K562 (cell line): Measurements from ENCODE around the gene SH2D3A. TPM values are rescaled to one million over a fixed set of nuclear protein-coding genes. Genes with fewer than 3 reads are reported as not detected.

Experiments
- ASH1L ChIP-seq: fragments of 450-650 bp; IDR thresholded peaks from 2 replicates; pipeline ENCODE4 v1.6.1; 2018; ENCODE audit warnings: borderline replicate concordance, mild to moderate bottlenecking, low read depth; ENCODE audit not compliant: partially characterized antibody
- BRF2 ChIP-seq: IDR thresholded peaks from 3 replicates; pipeline ENCODE4 v1.6.1; 2011; ENCODE audit warnings: borderline replicate concordance, mild to moderate bottlenecking; ENCODE audit not compliant: insufficient read length, insufficient read depth
- DDX20 ChIP-seq: fragments of 450-650 bp; IDR thresholded peaks from 2 replicates; pipeline ENCODE4 v1.6.1; 2016; ENCODE audit warnings: missing genetic modification characterization, low read depth, mild to moderate bottlenecking, missing compliant biosample characterization, moderate library complexity
- E2F3 ChIP-seq: fragments of 250-450 bp; sonication (Bioruptor Pico); IDR thresholded peaks from 2 replicates; pipeline ENCODE4 v1.4.0; 2020; ENCODE audit warnings: mild to moderate bottlenecking
- IRF9 ChIP-seq: fragments of 450-650 bp; IDR thresholded peaks from 2 replicates; pipeline ENCODE4 v1.6.1; 2016; ENCODE audit warnings: missing biosample characterization, missing genetic modification characterization
- KAT7 ChIP-seq: sonication (generic); formaldehyde crosslinking; IDR thresholded peaks from 2 replicates; pipeline ENCODE4 v1.8.0; 2022; ENCODE audit warnings: missing genetic modification reagents, mild to moderate bottlenecking, borderline replicate concordance
- KLF16 ChIP-seq: IDR thresholded peaks from 2 replicates; pipeline ENCODE4 v1.6.1; 2016; ENCODE audit warnings: antibody characterized with exemption
- MTF1 ChIP-seq: fragments of 250-450 bp; sonication (Bioruptor Pico); IDR thresholded peaks from 2 replicates; pipeline ENCODE4 v1.9.0; 2021; ENCODE audit warnings: moderate library complexity, mild to moderate bottlenecking, inconsistent platforms, borderline replicate concordance
- NCOA6 ChIP-seq: fragments of 450-650 bp; IDR thresholded peaks from 2 replicates; pipeline ENCODE4 v1.6.1; 2017; ENCODE audit warnings: mild to moderate bottlenecking
- NR3C1 ChIP-seq: sonication (generic); formaldehyde crosslinking; IDR thresholded peaks from 2 replicates; pipeline ENCODE4 v1.8.1; 2022; ENCODE audit warnings: missing genetic modification reagents
- NUFIP1 ChIP-seq: fragments of 450-650 bp; IDR thresholded peaks from 2 replicates; pipeline ENCODE4 v1.6.1; 2018; ENCODE audit not compliant: partially characterized antibody
- PHF20 ChIP-seq: fragments of 450-650 bp; IDR thresholded peaks from 2 replicates; pipeline ENCODE4 v1.6.1; 2018; ENCODE audit not compliant: partially characterized antibody
- RBM22 ChIP-seq: fragments of 200-400 bp; formaldehyde crosslinking; IDR thresholded peaks from 2 replicates; pipeline ENCODE4 v1.6.1; 2018; ENCODE audit warnings: low read length, low read depth; ENCODE audit not compliant: poor library complexity, severe bottlenecking
- SMAD2 ChIP-seq: fragments of 150-350 bp; IDR thresholded peaks from 2 replicates; pipeline ENCODE4 v1.6.1; 2014; ENCODE audit warnings: low read depth, mild to moderate bottlenecking, low read length
- SPI1 ChIP-seq: IDR thresholded peaks from 2 replicates; pipeline ENCODE4 v1.6.1; 2011; ENCODE audit warnings: low read depth, low read length, control low read depth, borderline replicate concordance
- SRSF9 ChIP-seq: fragments of 200-400 bp; formaldehyde crosslinking; IDR thresholded peaks from 2 replicates; pipeline ENCODE4 v1.6.1; 2017; ENCODE audit warnings: low read depth, low read length, borderline replicate concordance
- STAG1 ChIP-seq: sonication (generic); formaldehyde crosslinking; IDR thresholded peaks from 2 replicates; pipeline ENCODE4 v1.5.0; 2020; ENCODE audit warnings: missing genetic modification reagents, borderline replicate concordance
- TAF15 ChIP-seq: fragments of 200-400 bp; formaldehyde crosslinking; IDR thresholded peaks from 2 replicates; pipeline ENCODE4 v1.6.1; 2017; ENCODE audit warnings: mild to moderate bottlenecking, low read depth, low read length, moderate library complexity
- VEZF1 ChIP-seq: fragments of 200-800 bp; sonication (Bioruptor generic); IDR thresholded peaks from 2 replicates; pipeline ENCODE4 v1.6.1; 2017; ENCODE audit warnings: missing genetic modification characterization, missing compliant biosample characterization
- YBX1 ChIP-seq: fragments of 450-650 bp; IDR thresholded peaks from 2 replicates; pipeline ENCODE4 v1.7.1; 2016; ENCODE audit warnings: mild to moderate bottlenecking
- ZNF232 ChIP-seq: sonication (generic); formaldehyde crosslinking; IDR thresholded peaks from 2 replicates; pipeline ENCODE4 v1.8.0; 2022; ENCODE audit warnings: mild to moderate bottlenecking, missing genetic modification reagents
- ZNF384 ChIP-seq: IDR thresholded peaks from 2 replicates; pipeline ENCODE4 v1.6.1; 2012; ENCODE audit warnings: low read depth, low read length, improper control_type of control experiment
- ZNF449 ChIP-seq: fragments of 250-450 bp; sonication (Bioruptor Pico); IDR thresholded peaks from 2 replicates; pipeline ENCODE4 v1.8.0; 2022; ENCODE audit warnings: moderate library complexity, mild to moderate bottlenecking, inconsistent platforms
- ZNF589 ChIP-seq: fragments of 200-800 bp; sonication (Bioruptor generic); IDR thresholded peaks from 2 replicates; pipeline ENCODE4 v1.6.1; 2016; ENCODE audit warnings: low read depth, missing genetic modification characterization, missing compliant biosample characterization
- polyA plus RNA-seq, 8 experiments: library from polyadenylated mRNA; depleted of rRNA in 4 of 8; stranded (reverse) in 5 of 8; unstranded in 3 of 8; fragments of >200 nt; fragmentation: Nextera tagmentation in 2 of 8; fragmentation: Illumina TruSeq in 1 of 8; extraction: Ambion mirVana in 2 of 8; extraction: Trizol in 1 of 8; gene quantifications; 2 replicates each; pipeline versions ENCODE4 v1.2.1 to v1.2.3, GENCODE V29; 2011 to 2014; ENCODE audit warnings: inconsistent platforms in 1 of 8, missing spikeins in 1 of 8
- total RNA-seq, 7 experiments: library from RNA; depleted of rRNA in 6 of 7; stranded (reverse); fragments of >200 nt in 6 of 7; fragmentation: Illumina TruSeq in 2 of 7; extraction: Trizol in 2 of 7; gene quantifications; 2 replicates each; pipeline versions ENCODE4 v1.2.1 to v1.2.3, GENCODE V29; 2011 to 2021; ENCODE audit warnings: low replicate concordance in 1 of 7

The SH2D3A gene
- total and polyA plus RNA-seq, 9 of the 15 experiments (the other 6 are each of a cell fraction or from before 2014, with no cell fraction given) = 0.75 to 26.3 (median 8.9) TPM

GRCh38 chr19:6737284-6737872 is 29.9 kb downstream of the SH2D3A start, which contains the start of gene GPR108 (continued):
- TF ChIP-seq VEZF1 (CRISPR knock-in tag) = peak; percentile 82
- no peak for TF ChIP-seq NR3C1 (CRISPR knock-in tag)
- TF ChIP-seq KLF16 = no peak
- TF ChIP-seq PHF20 = peak; percentile 14
- TF ChIP-seq NUFIP1 = peak; percentile 91
- peak; percentile 99 for TF ChIP-seq ASH1L
- TF ChIP-seq DDX20 (tag) = no peak
- TF ChIP-seq SMAD2 = no peak
- no peak for TF ChIP-seq ZNF232 (CRISPR knock-in tag)
- no peak for TF ChIP-seq SRSF9
- TF ChIP-seq BRF2 = no peak
- TF ChIP-seq RBM22 = peak; percentile 92
- no peak for TF ChIP-seq YBX1
- TF ChIP-seq STAG1 (CRISPR knock-in tag) = no peak
- TF ChIP-seq KAT7 (CRISPR knock-in tag) = no peak; the same call in 1 of the 2 replicates
- TF ChIP-seq MTF1 (CRISPR knock-in tag) = no peak
- TF ChIP-seq E2F3 (CRISPR knock-in tag) = no peak
- no peak for TF ChIP-seq TAF15
- TF ChIP-seq ZNF589 = 0 out of 2 replicates have a peak, but pooled peaks have one; percentile 26
- no peak for TF ChIP-seq ZNF449
- no peak for TF ChIP-seq IRF9 (tag)
- no peak for TF ChIP-seq ZNF384
- TF ChIP-seq SPI1 = no peak
- no peak for TF ChIP-seq NCOA6
